ENCODE results near the gene RTL10.
"Not testable (repeated sequence)": the region's sequence is repeated elsewhere in the genome, so short reads cannot be mapped to it uniquely, and the experiment has no call there.

The RTL10 gene

GRCh38 chr22:19837915-19838314, 16.8 kb downstream of the RTL10 start:
- H3K27ac ChIP-seq (ENCODE audit: low read depth, low read length) = no peak overlapping the region
- peaks cover 7% of the 10 kb centered on the region for H4K20me1 ChIP-seq (ENCODE audit: control insufficient read depth, insufficient read depth, low read depth, low read length)
- H3K4me1 ChIP-seq (ENCODE audit: control insufficient read depth, low read length) = peaks cover 19% of the 10 kb centered on the region
- H3K79me2 ChIP-seq (ENCODE audit: control insufficient read depth, low read length) = 0 out of 2 replicates have a peak, but pooled peaks cover 6% of the 10 kb centered on the region
- no peaks in the 10 kb centered on the region for H3K9me3 ChIP-seq (ENCODE audit: control insufficient read depth, insufficient read depth, low read length)
- no peaks in the 10 kb centered on the region for H3K9me2 ChIP-seq (replicated peaks; ENCODE audit: control insufficient read depth, low read length)
- peaks cover 10% of the 10 kb centered on the region; the same call in 1 of the 2 replicates for H3F3A ChIP-seq (ENCODE audit: control insufficient read depth, insufficient read depth)
- no peak overlapping the region for H3K4me2 ChIP-seq (ENCODE audit: low read length)
- no peak overlapping the region for H3K4me3 ChIP-seq (ENCODE audit: low read length)
- H3K36me3 ChIP-seq (ENCODE audit: control insufficient read depth, low read length) = no peaks in the 10 kb centered on the region
- TF ChIP-seq CTCF (IDR thresholded peaks at IDR 0.05; ENCODE audit: low read depth, low read length, poor library complexity, severe bottlenecking) (no peak), EZH2phosphoT487 (IDR thresholded peaks at IDR 0.05; ENCODE audit: borderline replicate concordance, low read length) (no peak)
- H3K27me3 ChIP-seq (ENCODE audit: control insufficient read depth, low read length) = no peaks in the 10 kb centered on the region

GRCh38 chr22:19836512-19836911, 18.2 kb downstream of the RTL10 start:
- Histone ChIP-seq H3K4me1 (ENCODE audit: control insufficient read depth, low read length) (peaks cover 14% of the 10 kb centered on the region), H3K79me2 (ENCODE audit: control insufficient read depth, low read length) (peaks cover 12% of the 10 kb centered on the region; the same call in 1 of the 2 replicates), H3F3A (ENCODE audit: control insufficient read depth, insufficient read depth) (peaks cover 10% of the 10 kb centered on the region; the same call in 1 of the 2 replicates), H3K9me3 (ENCODE audit: control insufficient read depth, insufficient read depth, low read length) (no peaks in the 10 kb centered on the region), H3K27me3 (ENCODE audit: control insufficient read depth, low read length) (no peaks in the 10 kb centered on the region), H3K4me3 (ENCODE audit: low read length) (no peak overlapping the region), H3K4me2 (ENCODE audit: low read length) (no peak overlapping the region), H3K27ac (ENCODE audit: low read depth, low read length) (no peak overlapping the region), H3K36me3 (ENCODE audit: control insufficient read depth, low read length) (no peaks in the 10 kb centered on the region), H4K20me1 (ENCODE audit: control insufficient read depth, insufficient read depth, low read depth, low read length) (peaks cover 3% of the 10 kb centered on the region), H3K9me2 (replicated peaks; ENCODE audit: control insufficient read depth, low read length) (no peaks in the 10 kb centered on the region)
- no peak for TF ChIP-seq EZH2phosphoT487 (IDR thresholded peaks at IDR 0.05; ENCODE audit: borderline replicate concordance, low read length)
- no peak for TF ChIP-seq CTCF (IDR thresholded peaks at IDR 0.05; ENCODE audit: low read depth, low read length, poor library complexity, severe bottlenecking)

GRCh38 chr22:19834599-19834998, 20.1 kb downstream of the RTL10 start:
- Histone ChIP-seq H3K4me2 (ENCODE audit: low read length) (no peak overlapping the region), H3K27me3 (ENCODE audit: control insufficient read depth, low read length) (no peaks in the 10 kb centered on the region), H4K20me1 (ENCODE audit: control insufficient read depth, insufficient read depth, low read depth, low read length) (peaks cover 3% of the 10 kb centered on the region), H3K36me3 (ENCODE audit: control insufficient read depth, low read length) (no peaks in the 10 kb centered on the region), H3K4me3 (ENCODE audit: low read length) (no peak overlapping the region), H3K27ac (ENCODE audit: low read depth, low read length) (no peak overlapping the region), H3K79me2 (ENCODE audit: control insufficient read depth, low read length) (peaks cover 12% of the 10 kb centered on the region), H3K9me3 (ENCODE audit: control insufficient read depth, insufficient read depth, low read length) (no peaks in the 10 kb centered on the region), H3K4me1 (ENCODE audit: control insufficient read depth, low read length) (peaks cover 12% of the 10 kb centered on the region), H3F3A (ENCODE audit: control insufficient read depth, insufficient read depth) (peaks cover 10% of the 10 kb centered on the region; the same call in 1 of the 2 replicates), H3K9me2 (replicated peaks; ENCODE audit: control insufficient read depth, low read length) (no peaks in the 10 kb centered on the region)
- TF ChIP-seq EZH2phosphoT487 (IDR thresholded peaks at IDR 0.05; ENCODE audit: borderline replicate concordance, low read length) (no peak), CTCF (IDR thresholded peaks at IDR 0.05; ENCODE audit: low read depth, low read length, poor library complexity, severe bottlenecking) (no peak)

- not testable (repeated sequence) for H3K36me3 ChIP-seq (ENCODE audit: control insufficient read depth, low read length); H3K9me3 ChIP-seq (ENCODE audit: control insufficient read depth, insufficient read depth, low read length); H4K20me1 ChIP-seq (ENCODE audit: control insufficient read depth, insufficient read depth, low read depth, low read length); H3K9me2 ChIP-seq (replicated peaks; ENCODE audit: control insufficient read depth, low read length); H3K27ac ChIP-seq (ENCODE audit: low read depth, low read length); H3K4me3 ChIP-seq (ENCODE audit: low read length); H3K4me2 ChIP-seq (ENCODE audit: low read length); H3K27me3 ChIP-seq (ENCODE audit: control insufficient read depth, low read length)
- peaks cover 12% of the 10 kb centered on the region for H3K4me1 ChIP-seq (ENCODE audit: control insufficient read depth, low read length)
- peaks cover 10% of the 10 kb centered on the region; the same call in 1 of the 2 replicates for H3F3A ChIP-seq (ENCODE audit: control insufficient read depth, insufficient read depth)
- peaks cover 12% of the 10 kb centered on the region for H3K79me2 ChIP-seq (ENCODE audit: control insufficient read depth, low read length)
These were observed 21.3 kb downstream of the RTL10 start for GRCh38 chr22:19833327-19833726.
